Stimulated activated CD8-positive, alpha-beta memory T cell treated with anti-CD3 and anti-CD28 coated beads, Interleukin-4, amount 100 ng/mL, for 4 hours (primary cell): Measurements from ENCODE around the gene SYTL2.

Experiments
- DNase-seq, 2 donors: peaks; one replicate each; pipeline ENCODE4 v3.0.0-alpha.2; 2020; ENCODE audit warnings: low read depth in 2 of 2, low spot score in 1 of 2

SYTL2 gene

DNA sequence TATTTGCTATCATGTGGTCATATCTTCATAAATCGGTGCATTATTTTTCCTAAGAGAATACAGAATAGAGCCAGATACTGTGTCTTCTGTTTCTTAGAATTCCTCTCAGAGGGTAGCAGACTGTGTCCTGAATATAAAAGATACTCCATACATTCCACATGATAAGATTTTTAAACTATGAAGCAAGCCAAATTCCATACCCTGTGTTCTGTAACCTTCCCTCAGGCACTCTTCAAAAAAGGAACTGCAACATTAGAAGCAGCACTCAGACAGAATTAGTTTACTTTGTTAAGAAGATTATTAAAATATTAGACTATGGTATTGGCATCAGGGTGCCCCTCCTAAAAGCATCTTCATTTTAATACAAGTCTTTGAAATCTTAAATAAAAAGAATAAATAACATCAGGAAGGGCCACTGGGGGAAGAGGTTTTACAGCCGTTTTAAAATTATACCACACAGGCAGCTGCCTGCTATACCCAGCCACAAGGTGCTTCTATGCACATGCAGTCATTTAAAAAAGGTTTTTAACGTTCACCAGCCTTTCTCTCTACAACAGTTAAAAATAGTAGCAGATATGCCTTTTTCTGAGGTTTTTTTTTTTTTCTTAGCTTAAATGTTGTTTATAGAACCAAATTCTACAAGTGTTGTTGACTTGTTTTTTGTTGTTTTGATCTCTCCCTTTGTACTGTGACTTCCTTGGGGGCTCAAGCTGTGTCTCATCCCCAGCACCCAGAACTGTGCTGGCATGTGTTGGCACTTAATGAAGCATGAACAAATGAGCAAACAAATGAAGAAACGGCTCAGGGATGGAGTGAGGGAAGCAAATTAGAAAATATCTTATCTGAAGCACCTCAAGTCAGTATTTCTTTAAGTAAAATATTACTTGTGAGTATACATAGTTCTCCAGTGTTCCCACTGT lies 70.2 kb downstream of the SYTL2 start:
- no peak for DNase-seq

DNA sequence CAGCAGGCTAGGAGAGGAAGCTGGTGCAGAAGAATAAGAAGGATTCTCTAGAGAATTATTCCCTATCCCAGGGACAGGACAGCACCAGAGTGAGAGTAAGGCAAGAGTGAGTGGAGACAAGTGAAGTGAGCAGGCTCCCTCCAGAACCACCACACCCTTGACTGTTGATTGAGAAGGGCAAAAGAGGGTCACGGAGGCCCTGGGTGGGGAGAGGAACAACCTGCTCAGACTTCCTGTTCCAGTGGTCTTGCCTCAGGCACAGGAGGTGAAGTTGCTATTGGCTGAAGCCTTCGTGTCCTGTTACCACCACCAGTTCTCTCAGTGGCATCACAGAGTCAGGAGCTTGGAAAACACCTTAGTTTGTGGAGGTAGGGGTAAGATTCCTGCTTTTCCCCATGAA lies 73.2 kb downstream of the SYTL2 start:
- DNase-seq: no peak

DNA sequence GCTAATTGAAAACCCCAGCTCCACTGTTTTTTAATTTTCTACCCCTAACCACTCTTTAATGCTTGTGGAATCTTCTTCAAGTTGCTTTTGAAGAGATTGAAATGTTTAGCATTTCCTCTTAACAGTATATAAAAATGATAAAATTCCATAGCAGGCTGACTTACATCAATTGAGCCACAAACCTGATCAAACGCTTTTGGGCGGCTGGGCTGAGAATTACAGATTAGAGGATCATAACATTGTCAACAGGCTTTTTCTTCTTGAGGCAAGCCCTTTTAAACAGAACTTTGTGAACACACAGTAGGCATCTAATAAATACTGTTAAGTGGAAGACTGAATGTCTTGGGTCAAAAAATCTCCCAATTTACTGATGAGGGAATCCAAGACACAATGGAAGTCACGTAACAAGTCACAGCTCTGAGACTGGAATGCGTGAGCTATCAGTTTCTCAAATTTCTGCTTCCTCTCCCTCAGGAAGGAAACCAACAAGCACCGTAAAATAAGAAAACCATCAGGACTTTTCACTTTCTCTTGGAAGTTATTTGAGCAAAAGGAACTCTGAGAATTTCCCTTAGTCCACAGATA lies 75.0 kb downstream of the SYTL2 start:
- no peak for DNase-seq

DNA sequence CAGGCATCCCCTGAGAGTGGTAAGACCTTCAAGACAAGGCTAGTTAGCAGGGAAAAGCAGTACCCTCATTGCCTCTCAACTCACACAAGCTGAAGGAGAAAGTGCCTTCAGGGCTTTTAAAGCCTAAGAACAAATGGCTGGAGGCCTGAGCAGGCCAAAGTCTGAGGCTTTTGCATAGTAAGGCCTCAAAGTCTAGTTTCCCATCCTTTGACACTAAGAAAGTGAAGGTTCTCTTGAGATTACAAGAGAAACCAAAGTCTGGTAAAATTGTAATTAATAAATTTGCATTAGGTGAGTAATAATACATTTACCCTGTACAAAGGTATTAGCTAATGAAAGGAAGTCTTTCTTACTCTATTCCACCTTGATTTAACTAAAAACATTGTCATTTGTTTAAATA lies 78.0 kb downstream of the SYTL2 start:
- no peak for DNase-seq

DNA sequence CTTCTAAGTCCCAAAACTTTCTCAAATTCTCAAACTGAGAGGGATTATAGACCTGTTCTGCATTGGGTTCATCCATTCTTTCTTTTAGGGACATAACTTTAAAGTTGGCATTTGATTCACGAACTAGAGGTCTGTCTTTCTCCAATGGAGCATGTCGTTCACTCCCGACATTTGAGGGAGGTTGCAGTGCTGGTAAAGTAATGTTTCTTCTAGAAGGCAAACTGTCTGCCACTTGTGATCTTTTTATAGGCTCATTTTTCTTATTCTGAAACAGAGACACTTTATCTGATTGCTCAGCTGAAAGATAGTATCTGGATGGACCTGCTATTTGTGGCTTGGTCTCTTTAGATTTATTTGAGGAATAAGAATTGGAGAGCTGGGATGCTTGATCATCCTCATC lies 84.6 kb downstream of the SYTL2 start:
- DNase-seq: no peak

DNA sequence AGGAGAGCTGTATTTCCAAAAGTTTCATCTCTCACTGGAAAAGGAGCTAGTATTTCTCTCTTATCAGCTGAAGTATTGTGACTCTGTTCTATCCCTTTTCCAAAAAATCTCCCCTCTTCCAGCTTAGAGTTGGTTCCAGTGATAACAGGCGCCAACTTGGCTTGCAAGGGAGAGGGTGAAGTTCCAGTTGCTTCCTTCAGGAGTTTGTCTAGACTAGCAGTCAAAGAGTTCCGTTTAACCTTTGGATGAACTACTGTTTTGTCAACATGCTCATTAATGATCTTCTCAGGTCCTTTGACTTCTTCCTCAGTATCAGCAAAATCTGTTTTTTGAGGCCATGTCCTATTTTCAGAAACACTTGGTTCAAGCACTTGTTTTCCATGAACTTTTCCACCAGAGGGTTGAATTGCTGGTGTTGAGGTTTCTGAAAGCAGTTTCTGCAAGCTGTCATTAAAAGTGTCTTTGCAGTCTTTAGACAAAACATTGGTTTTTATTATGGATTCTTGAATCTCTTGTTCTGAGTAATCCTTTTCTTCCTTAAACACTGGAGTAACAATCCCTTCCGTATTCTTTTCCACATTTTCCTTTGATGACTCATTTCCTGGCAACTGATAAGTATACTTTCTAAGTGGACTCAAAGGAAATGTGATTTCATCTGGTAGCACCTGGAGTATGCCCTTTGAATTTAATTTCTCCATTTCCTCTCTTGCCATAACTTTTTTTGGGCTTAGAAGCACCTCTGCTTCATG lies 85.3 kb downstream of the SYTL2 start:
- DNase-seq: no peak

DNA sequence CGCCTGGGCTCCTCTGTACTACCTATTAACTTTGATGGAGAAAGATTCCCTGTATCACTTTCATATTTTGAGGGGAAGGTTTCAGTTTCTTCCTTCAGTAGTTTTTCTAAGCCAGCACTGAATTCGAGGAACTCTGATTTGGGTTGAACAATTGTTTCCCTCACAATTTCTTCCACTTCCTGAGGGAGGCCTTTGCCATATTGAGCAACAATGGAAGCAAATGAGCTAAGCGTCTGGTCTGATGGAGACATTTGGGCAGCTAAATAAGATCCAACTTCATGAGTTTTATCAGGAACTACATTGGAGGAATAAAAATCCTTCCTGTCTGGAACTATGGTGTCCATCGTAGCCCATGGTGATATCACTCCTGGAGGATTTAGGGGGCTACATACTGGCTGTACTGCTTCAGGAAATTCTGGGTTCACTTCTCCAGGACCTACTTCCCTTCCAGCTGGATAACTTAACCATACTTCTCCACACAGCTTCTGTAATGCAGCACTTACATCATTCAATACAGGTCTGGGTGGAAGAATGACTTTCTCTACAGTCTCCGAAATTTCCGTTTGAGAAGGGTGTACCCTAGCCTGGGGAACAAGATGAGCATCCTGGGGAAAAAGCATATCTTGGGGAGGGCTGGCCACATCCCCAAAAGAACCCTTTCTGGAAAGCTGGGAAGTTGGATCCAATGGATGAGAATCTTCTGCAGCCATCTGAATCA lies 86.0 kb downstream of the SYTL2 start:
- no peak for DNase-seq

DNA sequence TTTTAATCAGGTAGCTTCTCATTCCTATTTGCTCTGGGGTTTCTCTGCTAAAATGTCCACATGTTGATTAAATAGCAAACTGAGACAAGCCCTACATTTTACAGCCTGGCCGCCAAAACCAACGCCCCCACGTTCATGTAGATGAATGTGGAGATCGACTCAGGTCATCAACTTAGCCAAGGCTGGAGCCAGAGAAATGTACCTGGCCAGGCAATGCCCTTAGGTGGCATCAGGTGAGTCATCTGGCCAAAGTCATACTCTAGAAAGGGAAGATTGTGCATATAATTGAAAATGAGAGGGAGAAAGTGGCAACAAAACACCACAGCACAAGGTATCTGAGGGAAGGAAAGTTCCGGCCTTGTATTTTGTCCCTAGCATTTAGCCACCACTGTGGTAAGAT lies 87.9 kb downstream of the SYTL2 start:
- no peak for DNase-seq

DNA sequence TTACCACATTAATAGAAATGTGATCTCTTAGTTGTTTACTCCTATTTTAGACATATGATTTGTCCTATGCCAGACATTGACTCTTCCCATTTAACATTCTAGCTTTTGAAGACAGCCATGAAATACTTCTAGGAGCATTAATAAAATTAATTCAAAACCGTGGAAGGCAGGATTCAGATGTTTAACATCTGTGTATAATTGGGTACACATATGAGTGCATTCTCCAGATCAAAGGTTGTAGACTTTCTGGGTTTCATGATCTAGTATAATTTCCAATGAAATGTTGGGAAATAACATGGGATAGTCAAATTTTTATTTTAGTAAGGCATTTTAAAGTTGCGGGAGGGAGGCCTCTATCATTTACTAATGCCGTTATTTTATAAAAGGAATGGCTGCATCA lies 89.8 kb downstream of the SYTL2 start:
- no peak for DNase-seq

DNA sequence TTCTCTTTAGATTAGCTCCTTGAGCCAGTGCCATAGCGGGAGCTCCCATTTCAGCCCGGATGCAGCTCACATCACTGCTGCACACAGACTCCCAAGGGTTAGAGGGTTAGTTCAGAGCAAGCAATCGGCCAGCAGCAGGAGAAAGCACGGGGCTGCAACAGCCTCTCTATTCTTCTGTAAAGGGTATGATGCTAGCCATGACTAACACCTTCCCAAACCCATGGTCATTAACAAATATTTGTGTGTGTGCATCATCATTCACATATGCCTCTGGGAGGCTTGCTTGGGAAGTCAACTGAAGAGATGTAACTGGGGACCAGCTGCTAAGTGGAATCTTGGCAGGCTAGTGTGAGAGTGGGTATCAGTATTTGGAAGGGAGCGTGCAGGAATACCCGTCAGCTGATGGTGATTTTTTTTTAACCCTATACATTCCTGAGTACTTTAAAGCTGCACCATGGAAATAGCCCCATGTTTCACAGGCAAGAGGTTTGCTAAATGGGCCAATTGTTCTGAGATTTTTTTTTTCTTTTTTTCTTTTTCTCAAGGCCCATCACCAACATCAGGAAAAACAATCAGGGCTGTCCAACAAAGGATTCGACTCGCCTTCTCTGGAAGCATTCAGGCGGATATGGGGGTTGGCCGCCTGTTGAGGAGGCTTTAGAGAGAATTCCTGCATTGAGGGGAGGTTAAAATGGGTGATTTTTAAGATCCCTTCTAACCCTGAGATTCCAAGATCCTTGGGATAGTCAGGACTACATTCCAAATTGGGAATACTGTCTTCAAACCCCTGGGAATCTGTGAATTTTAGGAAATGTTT lies 91.7 kb downstream of the SYTL2 start:
- no peak for DNase-seq

DNA sequence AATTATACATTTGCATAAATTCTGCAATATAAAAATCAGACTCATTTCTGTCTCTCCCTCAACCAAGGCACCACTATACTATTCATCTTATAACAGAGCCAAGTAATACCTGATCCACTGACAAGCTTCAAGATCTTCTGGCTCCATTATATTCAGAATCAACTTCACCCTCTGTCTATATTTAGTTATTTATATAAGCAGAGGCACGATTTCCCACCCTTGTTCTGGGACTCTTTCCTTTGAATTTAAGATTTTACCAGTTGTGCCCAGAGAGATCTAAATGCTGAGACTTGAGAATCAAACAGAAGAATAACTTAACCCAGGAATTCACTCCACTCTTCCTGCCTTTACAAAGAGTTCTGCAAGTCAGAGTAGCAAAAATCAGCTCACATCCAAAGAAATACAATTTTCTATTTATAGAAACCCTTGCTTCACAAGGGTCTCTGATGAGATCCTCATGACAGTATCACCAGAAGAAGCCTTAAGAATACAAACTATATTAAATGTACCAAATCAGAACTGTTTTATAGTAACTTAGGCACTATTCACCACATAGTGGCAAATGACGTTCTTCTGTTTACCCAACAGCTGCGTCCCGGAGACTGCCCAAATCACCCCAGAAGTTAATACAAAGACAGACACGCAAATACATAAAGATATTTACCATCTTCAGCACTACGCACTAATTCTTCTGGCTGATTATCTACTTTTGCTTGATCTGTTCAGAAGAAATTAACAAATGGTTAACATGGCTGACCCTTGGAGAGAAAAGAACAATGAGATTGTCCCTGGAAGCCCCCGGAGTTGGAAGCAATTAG lies 92.6 kb downstream of the SYTL2 start:
- no peak for DNase-seq

DNA sequence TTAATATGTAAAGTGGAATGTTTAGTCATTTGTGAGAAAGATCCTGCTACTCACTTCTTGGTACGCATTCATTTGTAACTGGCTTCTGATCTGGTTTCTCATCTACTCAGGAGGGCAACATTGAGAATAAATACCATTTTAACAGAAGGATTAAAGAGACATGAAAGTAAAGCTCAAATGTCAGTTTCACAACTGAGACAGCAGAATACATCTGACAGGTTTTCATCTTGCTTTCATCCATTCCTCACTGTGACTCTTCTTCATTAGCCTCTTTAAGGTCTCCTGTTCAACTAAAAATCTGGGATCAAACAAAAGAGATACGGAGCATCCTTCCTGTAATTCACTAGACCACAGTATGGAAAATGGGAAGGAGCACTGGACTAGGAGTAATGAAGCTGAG lies 93.5 kb downstream of the SYTL2 start:
- no peak for DNase-seq

DNA sequence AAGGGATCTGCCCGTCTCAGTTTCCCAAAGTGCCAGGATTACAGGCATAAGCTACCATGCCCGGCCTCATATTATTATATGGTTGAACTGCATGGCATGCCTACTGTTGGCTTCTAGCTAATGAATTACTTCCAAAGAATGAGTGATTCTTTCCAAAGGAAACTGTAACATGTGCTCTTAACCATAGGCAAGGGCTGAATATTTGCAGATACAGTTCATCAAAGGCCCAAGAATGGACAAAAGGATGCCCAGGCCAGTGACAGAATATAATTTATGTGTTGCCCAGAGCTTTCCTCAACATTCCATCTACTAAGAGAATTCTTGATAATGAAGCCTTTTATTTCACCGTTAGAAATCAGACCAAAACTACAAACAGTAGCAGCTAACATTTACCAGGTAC lies 98.0 kb downstream of the SYTL2 start:
- no peak for DNase-seq

DNA sequence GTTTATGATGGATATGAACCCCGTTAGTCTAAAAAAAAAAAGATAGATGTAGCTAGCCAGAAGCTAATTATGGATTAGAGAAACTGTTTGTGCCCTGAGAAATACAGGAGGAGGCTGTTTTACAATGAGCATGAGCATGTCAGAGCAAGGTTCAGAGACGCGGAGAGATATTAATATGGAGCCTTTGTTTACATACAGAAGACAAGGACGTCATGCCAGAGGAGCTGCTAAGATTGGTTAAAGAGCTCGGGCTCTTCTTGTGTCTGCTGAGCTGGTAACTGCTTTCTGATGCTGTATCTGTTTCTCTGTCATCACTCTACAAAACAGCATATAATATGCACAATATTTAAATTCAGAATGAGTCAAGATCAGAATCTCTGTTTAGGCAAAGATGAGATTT lies 100.0 kb downstream of the SYTL2 start:
- DNase-seq: no peak

DNA sequence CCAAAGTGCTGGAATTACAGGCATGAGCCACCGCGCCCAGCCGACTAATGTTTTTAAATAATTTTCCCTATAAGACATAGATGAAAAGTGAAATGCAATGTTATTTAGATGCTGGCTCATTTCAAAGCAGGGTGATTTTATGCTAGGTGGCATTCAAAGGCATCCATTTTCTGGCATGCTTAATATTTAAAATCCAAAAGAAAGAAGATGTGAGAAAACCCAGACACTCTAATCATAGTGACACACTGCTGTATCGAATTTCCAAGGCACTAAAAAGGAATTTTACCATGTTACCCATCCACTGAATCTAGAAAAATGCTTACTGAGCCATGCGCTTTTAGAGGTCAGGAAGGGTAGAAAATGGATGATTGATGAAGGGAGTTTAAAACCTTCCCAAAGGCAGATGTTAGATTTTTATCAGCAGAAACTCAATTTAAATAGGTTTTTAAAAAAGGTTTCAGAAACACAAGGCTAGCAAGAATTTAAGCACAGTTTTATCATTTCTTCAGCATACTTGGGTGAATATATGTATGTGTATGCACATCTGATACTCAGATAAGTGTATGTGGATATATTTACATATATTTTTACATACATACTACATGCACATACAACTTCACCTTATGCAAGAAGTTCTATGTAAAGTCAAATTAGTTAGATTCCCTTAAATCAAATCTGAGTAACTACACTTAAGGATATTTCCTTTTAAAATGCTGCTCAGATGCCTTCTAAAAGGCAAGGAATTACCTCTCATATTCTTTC lies 100.8 kb downstream of the SYTL2 start:
- DNase-seq: no peak

DNA sequence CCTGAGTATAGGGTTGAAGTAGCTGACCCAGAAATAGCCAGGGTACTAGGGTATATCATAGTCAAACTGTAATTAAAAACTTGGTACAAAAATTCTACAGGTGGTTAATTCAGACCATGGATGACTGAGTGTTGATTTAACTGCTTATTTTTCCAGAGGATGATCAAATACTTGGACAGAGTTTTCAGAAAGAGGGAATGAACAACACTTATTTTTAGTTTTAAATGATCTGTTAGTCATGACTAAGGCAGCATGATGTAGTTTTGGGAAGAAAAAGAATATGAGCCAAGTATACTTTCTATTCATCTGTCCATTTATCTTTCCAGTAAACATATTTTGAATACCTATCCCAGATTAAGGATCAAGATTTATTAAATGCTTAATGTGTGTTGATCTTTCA lies 105.1 kb downstream of the SYTL2 start:
- no peak for DNase-seq

DNA sequence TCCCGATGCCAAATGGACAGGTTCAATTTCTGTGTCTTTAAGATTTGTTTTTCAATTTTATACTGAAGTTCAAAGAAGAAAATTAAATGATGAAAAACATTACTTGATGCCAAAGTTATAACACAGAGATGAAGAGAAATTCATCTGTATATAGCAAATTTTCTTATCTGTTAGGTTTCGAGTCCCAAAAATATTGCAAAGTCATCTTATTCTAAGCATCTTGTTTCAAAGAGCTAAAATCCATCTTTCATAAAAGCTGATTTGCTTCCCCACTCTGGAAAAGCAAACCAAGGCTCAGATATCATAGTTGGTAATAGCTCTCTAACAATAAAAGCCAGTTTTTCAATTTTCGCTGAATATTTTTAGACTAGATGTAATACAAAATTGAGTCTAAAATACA lies 106.0 kb downstream of the SYTL2 start:
- no peak for DNase-seq

DNA sequence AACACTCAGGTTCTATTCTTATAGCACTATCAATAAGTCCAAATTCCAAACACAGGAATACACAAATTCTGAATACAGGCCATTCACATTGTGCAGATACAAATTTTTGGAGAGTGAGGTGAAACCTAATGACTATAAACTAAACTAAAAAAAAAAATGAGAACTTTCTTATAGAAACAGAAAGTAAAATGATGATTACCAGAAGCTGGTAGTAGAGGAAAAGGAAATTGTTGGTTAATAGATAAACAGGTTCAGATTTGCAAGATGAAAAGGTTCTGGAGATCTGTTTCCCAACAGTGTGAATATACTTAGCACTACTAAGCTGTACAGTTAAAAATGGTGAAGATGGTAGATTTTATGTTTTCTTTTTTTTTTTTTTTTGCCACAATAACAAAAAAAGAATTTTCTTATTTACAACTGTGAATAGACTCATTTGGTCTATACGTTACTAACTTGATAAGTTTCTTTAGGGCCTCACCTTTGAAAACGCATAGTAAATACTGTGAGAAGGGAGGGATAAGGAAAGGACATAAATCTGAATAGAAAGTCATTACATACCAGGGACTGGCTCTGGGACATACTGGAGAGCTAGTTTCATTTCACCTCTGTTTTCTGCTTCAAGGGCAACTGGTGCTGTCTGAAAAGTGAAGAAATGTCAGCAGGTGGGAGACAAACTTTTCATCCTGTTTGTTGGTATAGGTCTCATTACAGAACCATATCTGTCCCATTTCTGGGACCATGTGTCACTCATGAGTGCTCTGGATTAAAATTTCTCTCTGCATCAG lies 110.8 kb downstream of the SYTL2 start:
- no peak for DNase-seq
